ENCODE results near the gene PNMA8B.
"Not testable (repeated sequence)": the region's sequence is repeated elsewhere in the genome, so short reads cannot be mapped to it uniquely, and the experiment has no call there.

Gene PNMA8B, protein sequence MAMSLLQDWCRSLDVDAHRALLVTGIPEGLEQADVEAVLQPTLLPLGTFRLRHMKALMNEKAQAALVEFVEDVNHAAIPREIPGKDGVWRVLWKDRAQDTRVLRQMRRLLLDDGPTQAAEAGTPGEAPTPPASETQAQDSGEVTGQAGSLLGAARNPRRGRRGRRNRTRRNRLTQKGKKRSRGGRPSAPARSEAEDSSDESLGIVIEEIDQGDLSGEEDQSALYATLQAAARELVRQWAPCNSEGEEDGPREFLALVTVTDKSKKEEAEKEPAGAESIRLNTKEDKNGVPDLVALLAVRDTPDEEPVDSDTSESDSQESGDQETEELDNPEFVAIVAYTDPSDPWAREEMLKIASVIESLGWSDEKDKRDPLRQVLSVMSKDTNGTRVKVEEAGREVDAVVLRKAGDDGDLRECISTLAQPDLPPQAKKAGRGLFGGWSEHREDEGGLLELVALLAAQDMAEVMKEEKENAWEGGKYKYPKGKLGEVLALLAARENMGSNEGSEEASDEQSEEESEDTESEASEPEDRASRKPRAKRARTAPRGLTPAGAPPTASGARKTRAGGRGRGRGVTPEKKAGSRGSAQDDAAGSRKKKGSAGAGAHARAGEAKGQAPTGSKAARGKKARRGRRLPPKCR

GRCh38 chr19:46495786-46496099 lies at the start of gene PNMA8B:
TSS of gene PNMA8B (minus strand) at chr19:46495867. CDS start at chr19:46495465, 402 bp downstream.
- peak within 1 kb of the TSS; percentile 18 for H3K4me3 ChIP-seq (ENCODE audit: low read depth, low read length)

- no peak overlapping the region for H3K4me3 ChIP-seq (ENCODE audit: low read depth, low read length)
Observed at GRCh38 chr19:46544651-46545050, 49.0 kb upstream of the PNMA8B start.

GRCh38 chr19:46542428-46543230 lies 47.0 kb upstream of the PNMA8B start:
- H3K4me3 ChIP-seq (ENCODE audit: low read depth, low read length): no peak overlapping the region

DNA sequence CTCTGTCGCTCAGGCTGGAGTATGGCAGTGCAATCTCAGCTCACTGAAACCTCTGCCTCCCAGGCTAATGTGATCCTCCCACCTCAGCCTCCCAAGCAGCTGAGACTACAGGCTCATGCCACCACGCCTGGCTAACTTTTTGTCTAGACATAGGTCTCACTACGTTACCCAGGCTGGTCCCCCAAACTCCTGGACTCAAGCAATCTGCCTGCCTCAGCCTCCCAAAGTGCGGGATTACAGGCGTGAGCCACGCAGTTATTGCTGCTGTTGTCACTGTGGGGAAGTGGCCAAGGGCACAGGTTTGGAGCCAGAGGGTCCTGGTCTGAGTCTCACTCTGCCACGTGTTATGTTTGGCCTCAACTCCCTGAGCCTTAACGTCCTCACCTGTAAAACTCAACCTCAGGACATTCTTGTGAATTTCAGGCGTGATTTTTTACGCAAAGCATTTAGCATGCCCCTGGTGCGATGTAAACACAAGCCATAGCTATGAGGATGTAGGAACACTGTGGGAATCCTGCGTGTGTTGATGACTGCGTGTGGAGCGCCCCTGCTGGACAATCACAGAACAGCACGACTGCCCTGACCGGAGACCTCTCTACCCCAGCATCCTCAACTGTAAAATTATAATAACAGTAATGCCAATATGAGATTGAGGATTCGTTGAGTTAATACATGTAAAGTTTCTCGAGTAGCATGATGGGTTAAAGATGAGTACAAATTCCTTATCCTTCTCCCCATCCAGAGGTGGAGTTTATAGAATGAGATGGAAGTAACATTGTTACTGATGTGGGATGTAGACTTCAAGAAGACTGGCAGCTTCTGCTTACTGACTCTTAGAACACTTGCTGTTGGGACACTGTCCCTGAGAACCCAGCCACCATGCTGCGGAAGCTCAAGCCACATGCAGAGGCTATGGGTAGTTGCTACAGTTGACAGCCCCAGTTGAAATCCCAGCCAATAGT lies 41.8 kb upstream of the PNMA8B start:
- H3K4me3 ChIP-seq (ENCODE audit: low read depth, low read length): no peak overlapping the region

DNA sequence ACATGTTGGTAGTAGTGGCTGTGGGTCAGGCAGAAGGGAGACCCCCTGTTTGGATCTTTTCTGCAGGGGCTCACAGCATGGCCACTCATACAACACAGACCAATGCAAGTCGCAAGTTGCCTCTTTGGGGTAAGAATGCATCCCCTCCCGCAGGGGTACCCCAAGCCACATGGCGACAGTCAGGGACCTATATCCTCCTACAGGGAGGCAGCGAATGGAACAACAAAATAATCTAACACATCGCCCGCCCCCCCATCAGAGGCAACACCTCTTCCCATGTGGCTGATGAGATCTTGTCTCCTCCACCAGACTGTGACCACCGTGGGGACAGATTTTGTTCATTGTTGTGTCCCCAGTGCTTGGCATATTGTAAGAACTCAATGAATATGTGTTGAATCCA lies 40.7 kb upstream of the PNMA8B start:
- H3K4me3 ChIP-seq (ENCODE audit: low read depth, low read length): no peak overlapping the region

DNA sequence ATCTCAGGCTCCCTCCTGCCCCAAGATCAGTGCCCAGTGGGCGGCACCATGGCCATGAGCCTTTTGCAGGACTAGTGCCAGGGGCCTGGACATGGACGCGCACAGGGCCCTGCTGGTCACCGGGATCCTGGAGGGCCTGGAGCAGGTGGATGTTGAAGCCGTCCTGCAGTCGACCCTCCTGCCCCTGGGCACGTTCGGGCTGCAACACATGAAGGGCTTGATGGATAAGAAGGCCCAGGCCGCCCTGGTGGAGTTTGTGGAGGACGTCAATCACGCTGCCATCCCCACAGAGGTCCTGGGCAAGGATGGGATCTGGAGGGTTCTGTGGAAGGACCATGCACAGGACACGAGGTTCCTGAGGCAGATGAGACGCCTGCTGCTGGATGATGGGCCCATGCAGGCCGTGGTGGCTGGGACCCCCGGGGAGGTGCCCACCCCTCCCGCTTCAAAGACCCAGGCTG lies 38.0 kb upstream of the PNMA8B start:
- no peak overlapping the region for H3K4me3 ChIP-seq (ENCODE audit: low read depth, low read length)

- H3K4me3 ChIP-seq (ENCODE audit: low read depth, low read length): no peak overlapping the region
Observed at GRCh38 chr19:46533078-46533620, 37.5 kb upstream of the PNMA8B start.

DNA sequence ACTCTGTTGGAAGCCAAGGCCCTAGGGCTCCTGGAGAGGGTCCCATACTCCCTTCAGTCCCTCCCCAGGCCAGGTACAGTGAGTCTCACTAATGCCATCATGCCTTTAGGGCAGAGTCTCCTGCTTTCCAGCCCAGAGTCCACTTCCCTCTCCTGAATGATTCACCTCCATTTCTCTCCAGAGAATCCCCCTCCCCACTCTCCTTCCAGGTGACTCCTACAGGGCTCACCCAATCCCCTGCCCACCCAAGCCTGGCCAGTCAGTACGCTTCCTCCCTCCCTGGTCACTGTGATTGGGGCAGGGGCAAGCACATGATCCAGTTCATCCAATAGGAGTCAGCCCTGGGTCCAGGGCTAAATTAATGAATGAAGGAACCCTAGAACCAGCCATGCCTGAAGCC lies 35.0 kb upstream of the PNMA8B start:
- H3K4me3 ChIP-seq (ENCODE audit: low read depth, low read length): no peak overlapping the region

DNA sequence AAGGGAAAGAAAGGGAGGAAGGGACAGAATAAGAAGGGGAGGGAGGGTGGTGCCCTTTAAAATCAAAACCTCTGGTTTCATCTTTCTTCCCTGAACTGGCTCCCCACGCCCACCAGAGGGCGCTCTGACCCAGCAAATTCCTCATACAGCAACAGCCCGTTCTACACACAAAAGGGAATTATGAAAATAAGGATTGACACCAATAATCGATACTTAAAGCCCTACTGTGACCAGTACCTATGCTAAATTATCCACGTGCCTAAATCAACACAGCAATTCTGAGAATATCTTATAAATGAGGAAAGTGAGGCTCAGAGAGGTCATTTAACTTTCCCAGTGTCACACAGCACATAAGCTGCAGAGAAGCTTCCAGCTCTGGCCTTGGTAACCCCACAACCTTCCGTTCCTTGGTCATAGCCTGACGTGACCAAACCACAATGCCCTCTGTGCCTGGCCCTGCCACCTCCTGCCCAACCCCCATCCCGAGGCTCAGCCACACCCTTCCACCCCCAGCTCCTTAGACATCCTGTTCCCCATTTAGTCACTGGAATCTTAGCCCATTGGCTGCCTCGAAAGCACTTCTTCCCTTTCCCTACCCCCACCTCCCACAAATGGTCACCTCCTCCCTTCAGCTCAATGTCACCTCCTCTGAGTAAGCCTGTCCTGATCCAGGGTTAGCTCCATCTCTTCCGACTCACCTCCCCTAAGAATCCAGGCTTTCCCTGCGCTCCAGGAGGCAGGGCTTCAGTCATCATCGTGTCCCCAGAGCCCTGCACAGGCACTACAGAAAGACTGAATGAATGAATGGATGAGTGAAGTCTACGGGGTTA lies 34.2 kb upstream of the PNMA8B start:
- no peak overlapping the region for H3K4me3 ChIP-seq (ENCODE audit: low read depth, low read length)

- H3K4me3 ChIP-seq (ENCODE audit: low read depth, low read length): no peak overlapping the region
Observed at GRCh38 chr19:46528601-46529590, 33.2 kb upstream of the PNMA8B start.

- not testable (repeated sequence) for H3K4me3 ChIP-seq (ENCODE audit: low read depth, low read length)
Observed at GRCh38 chr19:46526801-46527200, 31.1 kb upstream of the PNMA8B start.

- no peak overlapping the region for H3K4me3 ChIP-seq (ENCODE audit: low read depth, low read length)
Observed at GRCh38 chr19:46524308-46524707, 28.6 kb upstream of the PNMA8B start.

- H3K4me3 ChIP-seq (ENCODE audit: low read depth, low read length): not testable (repeated sequence)
Observed at GRCh38 chr19:46522988-46523387, 27.3 kb upstream of the PNMA8B start.

GRCh38 chr19:46521241-46521868 lies 25.7 kb upstream of the PNMA8B start:
- H3K4me3 ChIP-seq (ENCODE audit: low read depth, low read length): no peak overlapping the region

DNA sequence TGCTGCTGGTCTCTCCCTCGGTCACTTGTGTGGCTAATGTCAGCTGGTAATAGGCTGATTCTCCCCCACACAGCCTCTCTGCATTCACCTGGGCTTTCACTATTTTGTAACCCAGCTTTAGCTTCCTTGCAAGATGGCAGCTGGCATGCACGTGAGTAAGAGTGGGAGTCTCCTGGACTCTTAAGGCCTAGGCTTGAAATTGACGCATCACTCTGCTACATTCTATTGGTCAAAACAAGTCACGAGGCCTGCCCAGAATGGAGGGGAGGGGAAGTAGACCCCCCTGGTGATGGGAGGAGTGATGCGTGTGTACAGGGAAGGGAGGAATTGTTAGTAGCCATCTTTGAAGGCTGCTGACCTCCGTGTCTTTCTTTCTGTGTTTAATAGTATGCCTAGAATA lies 24.9 kb upstream of the PNMA8B start:
- no peak overlapping the region for H3K4me3 ChIP-seq (ENCODE audit: low read depth, low read length)

DNA sequence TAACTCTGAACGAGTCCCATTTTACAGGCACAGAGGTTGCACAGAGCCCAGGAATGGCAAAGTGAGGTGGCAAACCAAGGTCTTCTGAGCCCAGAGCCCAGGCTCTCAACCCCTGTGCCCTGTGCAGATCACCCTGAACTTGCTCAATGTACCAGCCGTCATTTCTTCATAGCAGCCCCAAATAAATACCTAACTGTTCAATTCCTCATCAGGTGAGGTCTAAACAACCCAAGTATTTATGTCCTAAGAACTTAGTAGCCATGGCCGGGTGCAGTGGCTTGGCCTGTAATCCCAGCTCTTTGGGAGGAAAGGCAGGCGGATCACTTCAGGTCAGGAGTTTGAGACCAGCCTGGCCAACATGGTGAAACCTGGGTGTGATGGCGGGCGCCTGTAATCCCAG lies 21.8 kb upstream of the PNMA8B start:
- no peak overlapping the region for H3K4me3 ChIP-seq (ENCODE audit: low read depth, low read length)

- H3K4me3 ChIP-seq (ENCODE audit: low read depth, low read length): no peak overlapping the region
Observed at GRCh38 chr19:46515879-46516350, 20.2 kb upstream of the PNMA8B start.

GRCh38 chr19:46515290-46515609 lies 19.6 kb upstream of the PNMA8B start:
- no peak overlapping the region for H3K4me3 ChIP-seq (ENCODE audit: low read depth, low read length)

Data from iPS-11a (cell line).